ENCODE data around the gene LRRC18. TPM values are rescaled to one million over a fixed set of nuclear protein-coding genes. Genes with fewer than 3 reads are reported as not detected.

The LRRC18 gene
- total and polyA plus RNA-seq, 2 of the 13 experiments (the other 11 are each of a cell fraction or from before 2014, with no cell fraction given) = not detected

DNA sequence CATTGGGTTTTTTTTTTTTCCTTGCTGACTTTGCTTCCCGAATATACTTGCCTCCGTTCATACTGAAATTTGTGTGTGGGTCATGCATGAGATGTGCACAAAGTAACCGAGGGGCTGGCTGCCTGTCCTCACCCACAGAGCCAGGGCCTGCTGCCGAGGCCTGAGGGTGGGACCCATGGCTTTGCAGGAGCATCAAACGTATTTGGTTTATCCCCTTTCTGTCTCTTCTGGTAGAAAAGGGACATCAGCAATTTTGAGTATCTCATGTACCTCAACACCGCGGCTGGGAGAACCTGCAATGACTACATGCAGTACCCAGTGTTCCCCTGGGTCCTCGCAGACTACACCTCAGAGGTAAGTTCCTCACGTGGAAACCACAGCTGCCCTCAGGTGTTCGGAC lies 3.5 kb upstream of the LRRC18 start:
- BruUV-seq (replicated peaks) = no TSS peak
- no peaks in the 10 kb centered on the region for H3K36me3 ChIP-seq (replicated peaks in 1 of 2; ENCODE audit: control insufficient read depth in 1 of 2, insufficient read depth in 2 of 2, low read length in 2 of 2)
- H3K4me1 ChIP-seq (ENCODE audit: insufficient read depth, low read length) = no peaks in the 10 kb centered on the region
- H3K4me3 ChIP-seq (replicated peaks in 1 of 3; ENCODE audit: insufficient read depth in 1 of 3, low read depth in 2 of 3, low read length in 3 of 3) = no peak overlapping the region
- no peaks in the 10 kb centered on the region for H3K9me3 ChIP-seq (ENCODE audit: low read length)
- H3K27me3 ChIP-seq (ENCODE audit: control insufficient read depth in 1 of 2, insufficient read depth in 2 of 2, low read length in 2 of 2) = peaks cover 4 to 10% of the 10 kb centered on the region in 2 experiments; a peak in 3 of 5 replicates
- in situ Hi-C loops (cut with HindIII; ENCODE audit: extremely low pct_ligation_motif_present, low pct_unique_long_range_greater_than_20kb) (no loop called here), intact Hi-C loops (cut with micrococcal nuclease; ENCODE audit: unreplicated experiment) (no loop called here)
- FAIRE-seq = no peak
- TF ChIP-seq ZNF335 (CRISPR knock-in tag; IDR thresholded peaks at IDR 0.05) (no peak), KDM3A (CRISPR knock-in tag; IDR thresholded peaks at IDR 0.05; ENCODE audit: low read depth) (no peak), SRSF9 (IDR thresholded peaks at IDR 0.05; ENCODE audit: borderline replicate concordance, insufficient read depth, low read depth, low read length, poor library complexity, severe bottlenecking) (no peak), SMAD1 (CRISPR knock-in tag; IDR thresholded peaks at IDR 0.05; ENCODE audit: borderline replicate concordance, low read depth) (no peak), TEAD3 (CRISPR knock-in tag; optimal IDR thresholded peaks at IDR 0.05; ENCODE audit: borderline replicate concordance) (no peak)
- TF ChIP-seq, protein P1, sequence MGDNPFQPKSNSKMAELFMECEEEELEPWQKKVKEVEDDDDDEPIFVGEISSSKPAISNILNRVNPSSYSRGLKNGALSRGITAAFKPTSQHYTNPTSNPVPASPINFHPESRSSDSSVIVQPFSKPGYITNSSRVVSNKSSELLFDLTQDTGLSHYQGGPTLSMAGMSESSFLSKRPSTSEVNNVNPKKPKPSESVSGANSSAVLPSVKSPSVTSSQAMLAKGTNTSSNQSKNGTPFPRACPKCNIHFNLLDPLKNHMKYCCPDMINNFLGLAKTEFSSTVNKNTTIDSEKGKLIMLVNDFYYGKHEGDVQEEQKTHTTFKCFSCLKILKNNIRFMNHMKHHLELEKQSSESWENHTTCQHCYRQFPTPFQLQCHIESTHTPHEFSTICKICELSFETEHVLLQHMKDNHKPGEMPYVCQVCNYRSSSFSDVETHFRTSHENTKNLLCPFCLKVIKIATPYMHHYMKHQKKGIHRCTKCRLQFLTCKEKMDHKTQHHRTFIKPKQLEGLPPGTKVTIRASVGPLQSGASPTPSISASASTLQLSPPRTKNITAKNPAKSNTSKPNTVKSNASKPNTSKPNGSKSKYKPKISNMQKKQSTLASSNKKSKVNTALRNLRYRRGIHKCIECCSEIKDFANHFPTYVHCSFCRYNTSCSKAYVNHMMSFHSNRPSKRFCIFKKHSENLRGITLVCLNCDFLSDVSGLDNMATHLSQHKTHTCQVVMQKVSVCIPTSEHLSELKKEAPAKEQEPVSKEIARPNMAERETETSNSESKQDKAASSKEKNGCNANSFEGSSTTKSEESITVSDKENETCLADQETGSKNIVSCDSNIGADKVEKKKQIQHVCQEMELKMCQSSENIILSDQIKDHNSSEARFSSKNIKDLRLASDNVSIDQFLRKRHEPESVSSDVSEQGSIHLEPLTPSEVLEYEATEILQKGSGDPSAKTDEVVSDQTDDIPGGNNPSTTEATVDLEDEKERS (CRISPR knock-in tag; IDR thresholded peaks at IDR 0.05) = no peak
- TF ChIP-seq, protein P2, sequence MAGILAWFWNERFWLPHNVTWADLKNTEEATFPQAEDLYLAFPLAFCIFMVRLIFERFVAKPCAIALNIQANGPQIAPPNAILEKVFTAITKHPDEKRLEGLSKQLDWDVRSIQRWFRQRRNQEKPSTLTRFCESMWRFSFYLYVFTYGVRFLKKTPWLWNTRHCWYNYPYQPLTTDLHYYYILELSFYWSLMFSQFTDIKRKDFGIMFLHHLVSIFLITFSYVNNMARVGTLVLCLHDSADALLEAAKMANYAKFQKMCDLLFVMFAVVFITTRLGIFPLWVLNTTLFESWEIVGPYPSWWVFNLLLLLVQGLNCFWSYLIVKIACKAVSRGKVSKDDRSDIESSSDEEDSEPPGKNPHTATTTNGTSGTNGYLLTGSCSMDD (CRISPR knock-in tag; IDR thresholded peaks at IDR 0.05) = no peak
- TF ChIP-seq, protein P3, sequence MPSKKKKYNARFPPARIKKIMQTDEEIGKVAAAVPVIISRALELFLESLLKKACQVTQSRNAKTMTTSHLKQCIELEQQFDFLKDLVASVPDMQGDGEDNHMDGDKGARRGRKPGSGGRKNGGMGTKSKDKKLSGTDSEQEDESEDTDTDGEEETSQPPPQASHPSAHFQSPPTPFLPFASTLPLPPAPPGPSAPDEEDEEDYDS (CRISPR knock-in tag; IDR thresholded peaks at IDR 0.05) = no peak
- CTCF ChIA-PET (ENCODE audit: low intra/inter-chr PET ratio, low total read pairs) = no interaction called here
- no peak overlapping the region for H3K9ac ChIP-seq (ENCODE audit: insufficient read depth, low read depth, low read length)
- POLR2A ChIA-PET = no interaction called here
- H4K20me1 ChIP-seq (ENCODE audit: insufficient read depth, low read length) = no peaks in the 10 kb centered on the region
- no peak for ATAC-seq
- no peak overlapping the region for H2AFZ ChIP-seq (ENCODE audit: low read length)
- no peaks in the 10 kb centered on the region for H3K79me2 ChIP-seq (ENCODE audit: insufficient read depth, low read length)
- no peak overlapping the region for H3K27ac ChIP-seq (ENCODE audit: extremely low read length, insufficient read depth, low read length)
- 24% methylated on average over 10 of the region's 10 CpGs for WGBS (ENCODE audit: low lambda C conversion rate)
- H3K4me2 ChIP-seq (ENCODE audit: low read depth, low read length) = no peak overlapping the region
- DNase-seq (ENCODE audit: low spot score) = no peak
